PFSK-1 (cell line): ENCODE measurements around the gene TIMP3.

Experiments used
- FOXP2 ChIP-seq: optimal IDR thresholded peaks from 2 replicates; pipeline ENCODE3; 2011; ENCODE audit warnings: borderline replicate concordance, control low read depth, inconsistent platforms; ENCODE audit not compliant: insufficient read depth; ENCODE audit errors: extremely low read length, extremely low read depth
- POLR2AphosphoS5 ChIP-seq: IDR thresholded peaks from 2 replicates; pipeline ENCODE4 v1.6.1; 2012; ENCODE audit warnings: low read depth, mild to moderate bottlenecking, control low read depth, low read length, moderate library complexity
- REST ChIP-seq, 2 experiments: IDR thresholded peaks; 2 replicates each; pipeline versions ENCODE4 v1.6.1 to v1.8.0; 2011 to 2012; ENCODE audit warnings: low read depth in 2 of 2, low read length in 2 of 2, control low read depth in 1 of 2, inconsistent platforms in 1 of 2, mild to moderate bottlenecking in 1 of 2, moderate library complexity in 1 of 2; ENCODE audit not compliant: insufficient read depth in 1 of 2
- SIN3A ChIP-seq: IDR thresholded peaks from 2 replicates; pipeline ENCODE4 v1.6.1; 2012; ENCODE audit warnings: mild to moderate bottlenecking, low read length, moderate library complexity, borderline replicate concordance; ENCODE audit not compliant: insufficient read depth
- TAF1 ChIP-seq: IDR thresholded peaks from 2 replicates; pipeline ENCODE4 v1.6.1; 2012; ENCODE audit warnings: low read length, control low read depth, borderline replicate concordance; ENCODE audit not compliant: insufficient read depth

- TF ChIP-seq SIN3A (no peak), POLR2AphosphoS5 (no peak), TAF1 (no peak), REST (IDR thresholded peaks at IDR 0.05; ENCODE audit: insufficient read depth in 1 of 2, low read depth in 2 of 2, low read length in 2 of 2) (no peak), FOXP2 (no peak)
Measured at GRCh38 chr22:32850591-32851517, 49.3 kb downstream of the TIMP3 start.
